ENCODE data around the gene CCL25.

Gene CCL25

DNA sequence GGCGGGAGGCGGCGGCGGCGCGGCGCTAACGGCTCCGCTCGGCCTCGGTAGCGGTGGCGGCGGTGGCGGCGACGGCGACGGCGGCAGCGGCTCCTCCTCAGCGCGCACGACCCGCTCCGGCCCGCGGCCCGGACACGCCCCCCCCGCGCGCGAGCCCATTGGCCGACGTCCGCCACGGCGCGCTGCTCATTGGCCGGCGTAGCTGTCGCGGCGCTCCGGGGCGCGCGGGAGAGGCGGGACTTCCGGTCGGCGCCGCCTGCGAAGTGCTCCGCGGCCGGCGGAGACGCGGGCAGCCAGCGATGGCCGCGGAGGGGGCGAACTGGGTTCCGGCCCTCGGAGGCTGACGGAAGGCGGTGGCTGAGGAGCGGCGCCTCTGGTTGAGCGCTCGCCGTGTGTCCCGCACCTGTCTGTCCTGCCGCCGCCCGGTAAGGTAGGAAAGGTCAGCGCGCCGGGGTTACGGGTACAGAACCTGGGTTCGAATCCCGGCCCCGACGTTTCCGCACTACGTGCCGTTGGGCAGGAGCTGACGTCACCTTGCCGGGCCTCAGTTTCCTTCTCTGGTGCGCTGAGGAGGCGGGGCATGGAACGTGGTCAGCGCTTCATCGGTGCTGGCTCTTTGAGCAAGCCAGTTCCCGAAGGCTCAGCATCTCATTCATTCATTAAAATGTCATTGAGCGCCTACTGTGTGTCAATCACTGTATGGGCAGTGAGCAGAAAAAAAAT, 46.9 kb upstream of the CCL25 start, which contains the start of gene ELAVL1 (continued):
- TF ChIP-seq, protein P1, sequence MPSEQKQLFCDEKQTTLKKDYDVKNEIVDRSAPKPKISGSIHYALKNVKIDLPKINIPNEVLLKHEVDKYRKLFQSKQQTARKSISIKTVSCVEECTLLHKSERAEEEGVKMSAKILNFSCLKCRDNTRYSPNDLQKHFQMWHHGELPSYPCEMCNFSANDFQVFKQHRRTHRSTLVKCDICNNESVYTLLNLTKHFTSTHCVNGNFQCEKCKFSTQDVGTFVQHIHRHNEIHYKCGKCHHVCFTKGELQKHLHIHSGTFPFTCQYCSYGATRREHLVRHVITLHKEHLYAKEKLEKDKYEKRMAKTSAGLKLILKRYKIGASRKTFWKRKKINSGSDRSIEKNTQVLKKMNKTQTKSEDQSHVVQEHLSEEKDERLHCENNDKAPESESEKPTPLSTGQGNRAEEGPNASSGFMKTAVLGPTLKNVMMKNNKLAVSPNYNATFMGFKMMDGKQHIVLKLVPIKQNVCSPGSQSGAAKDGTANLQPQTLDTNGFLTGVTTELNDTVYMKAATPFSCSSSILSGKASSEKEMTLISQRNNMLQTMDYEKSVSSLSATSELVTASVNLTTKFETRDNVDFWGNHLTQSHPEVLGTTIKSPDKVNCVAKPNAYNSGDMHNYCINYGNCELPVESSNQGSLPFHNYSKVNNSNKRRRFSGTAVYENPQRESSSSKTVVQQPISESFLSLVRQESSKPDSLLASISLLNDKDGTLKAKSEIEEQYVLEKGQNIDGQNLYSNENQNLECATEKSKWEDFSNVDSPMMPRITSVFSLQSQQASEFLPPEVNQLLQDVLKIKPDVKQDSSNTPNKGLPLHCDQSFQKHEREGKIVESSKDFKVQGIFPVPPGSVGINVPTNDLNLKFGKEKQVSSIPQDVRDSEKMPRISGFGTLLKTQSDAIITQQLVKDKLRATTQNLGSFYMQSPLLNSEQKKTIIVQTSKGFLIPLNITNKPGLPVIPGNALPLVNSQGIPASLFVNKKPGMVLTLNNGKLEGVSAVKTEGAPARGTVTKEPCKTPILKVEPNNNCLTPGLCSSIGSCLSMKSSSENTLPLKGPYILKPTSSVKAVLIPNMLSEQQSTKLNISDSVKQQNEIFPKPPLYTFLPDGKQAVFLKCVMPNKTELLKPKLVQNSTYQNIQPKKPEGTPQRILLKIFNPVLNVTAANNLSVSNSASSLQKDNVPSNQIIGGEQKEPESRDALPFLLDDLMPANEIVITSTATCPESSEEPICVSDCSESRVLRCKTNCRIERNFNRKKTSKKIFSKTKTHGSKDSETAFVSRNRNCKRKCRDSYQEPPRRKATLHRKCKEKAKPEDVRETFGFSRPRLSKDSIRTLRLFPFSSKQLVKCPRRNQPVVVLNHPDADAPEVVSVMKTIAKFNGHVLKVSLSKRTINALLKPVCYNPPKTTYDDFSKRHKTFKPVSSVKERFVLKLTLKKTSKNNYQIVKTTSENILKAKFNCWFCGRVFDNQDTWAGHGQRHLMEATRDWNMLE (tag by site-specific recombination; conservative IDR thresholded peaks at IDR 0.05; ENCODE audit: low read depth): no peak
- TF ChIP-seq IKZF3 (tag by site-specific recombination; IDR thresholded peaks at IDR 0.05) (no peak), SP3 (tag by site-specific recombination; IDR thresholded peaks at IDR 0.05) (peak; percentile 46; the same call in 1 of the 2 replicates), ZNF747 (tag by site-specific recombination; IDR thresholded peaks at IDR 0.05) (no peak), ZNF114 (tag by site-specific recombination; IDR thresholded peaks at IDR 0.05) (no peak), ZBTB48 (tag by site-specific recombination; IDR thresholded peaks at IDR 0.05) (no peak), ZNF626 (tag by site-specific recombination; IDR thresholded peaks at IDR 0.05) (no peak), ZNF223 (tag by site-specific recombination; IDR thresholded peaks at IDR 0.05) (no peak), ZNF830 (tag by site-specific recombination; IDR thresholded peaks at IDR 0.05; ENCODE audit: low read depth) (no peak), PATZ1 (tag by site-specific recombination; IDR thresholded peaks at IDR 0.05) (peak; percentile 63), ZBTB17 (tag by site-specific recombination; IDR thresholded peaks at IDR 0.05) (0 out of 2 replicates have a peak, but pooled peaks have one; percentile 43), ZNF239 (tag by site-specific recombination; IDR thresholded peaks at IDR 0.05) (no peak), ZNF610 (tag by site-specific recombination; IDR thresholded peaks at IDR 0.05; ENCODE audit: borderline replicate concordance) (peak; percentile 82; the same call in 1 of the 2 replicates), HOXD13 (CRISPR knock-in tag; IDR thresholded peaks at IDR 0.05; ENCODE audit: borderline replicate concordance) (no peak), ZNF561 (tag by site-specific recombination; IDR thresholded peaks at IDR 0.05; ENCODE audit: borderline replicate concordance) (peak; percentile 83), REPIN1 (tag by site-specific recombination; IDR thresholded peaks at IDR 0.05; ENCODE audit: low read depth) (peak; percentile 87; the same call in 1 of the 2 replicates), ZFP41 (tag by site-specific recombination; IDR thresholded peaks at IDR 0.05; ENCODE audit: borderline replicate concordance) (no peak)
- TF ChIP-seq, protein P2, sequence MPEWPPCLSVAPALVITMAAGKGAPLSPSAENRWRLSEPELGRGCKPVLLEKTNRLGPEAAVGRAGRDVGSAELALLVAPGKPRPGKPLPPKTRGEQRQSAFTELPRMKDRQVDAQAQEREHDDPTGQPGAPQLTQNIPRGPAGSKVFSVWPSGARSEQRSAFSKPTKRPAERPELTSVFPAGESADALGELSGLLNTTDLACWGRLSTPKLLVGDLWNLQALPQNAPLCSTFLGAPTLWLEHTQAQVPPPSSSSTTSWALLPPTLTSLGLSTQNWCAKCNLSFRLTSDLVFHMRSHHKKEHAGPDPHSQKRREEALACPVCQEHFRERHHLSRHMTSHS (tag by site-specific recombination; IDR thresholded peaks at IDR 0.05): no peak
- TF ChIP-seq, protein P3, sequence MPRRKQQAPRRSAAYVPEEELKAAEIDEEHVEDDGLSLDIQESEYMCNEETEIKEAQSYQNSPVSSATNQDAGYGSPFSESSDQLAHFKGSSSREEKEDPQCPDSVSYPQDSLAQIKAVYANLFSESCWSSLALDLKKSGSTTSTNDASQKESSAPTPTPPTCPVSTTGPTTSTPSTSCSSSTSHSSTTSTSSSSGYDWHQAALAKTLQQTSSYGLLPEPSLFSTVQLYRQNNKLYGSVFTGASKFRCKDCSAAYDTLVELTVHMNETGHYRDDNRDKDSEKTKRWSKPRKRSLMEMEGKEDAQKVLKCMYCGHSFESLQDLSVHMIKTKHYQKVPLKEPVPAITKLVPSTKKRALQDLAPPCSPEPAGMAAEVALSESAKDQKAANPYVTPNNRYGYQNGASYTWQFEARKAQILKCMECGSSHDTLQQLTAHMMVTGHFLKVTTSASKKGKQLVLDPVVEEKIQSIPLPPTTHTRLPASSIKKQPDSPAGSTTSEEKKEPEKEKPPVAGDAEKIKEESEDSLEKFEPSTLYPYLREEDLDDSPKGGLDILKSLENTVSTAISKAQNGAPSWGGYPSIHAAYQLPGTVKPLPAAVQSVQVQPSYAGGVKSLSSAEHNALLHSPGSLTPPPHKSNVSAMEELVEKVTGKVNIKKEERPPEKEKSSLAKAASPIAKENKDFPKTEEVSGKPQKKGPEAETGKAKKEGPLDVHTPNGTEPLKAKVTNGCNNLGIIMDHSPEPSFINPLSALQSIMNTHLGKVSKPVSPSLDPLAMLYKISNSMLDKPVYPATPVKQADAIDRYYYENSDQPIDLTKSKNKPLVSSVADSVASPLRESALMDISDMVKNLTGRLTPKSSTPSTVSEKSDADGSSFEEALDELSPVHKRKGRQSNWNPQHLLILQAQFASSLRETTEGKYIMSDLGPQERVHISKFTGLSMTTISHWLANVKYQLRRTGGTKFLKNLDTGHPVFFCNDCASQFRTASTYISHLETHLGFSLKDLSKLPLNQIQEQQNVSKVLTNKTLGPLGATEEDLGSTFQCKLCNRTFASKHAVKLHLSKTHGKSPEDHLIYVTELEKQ (tag by site-specific recombination; IDR thresholded peaks at IDR 0.05; ENCODE audit: borderline replicate concordance): no peak
- TF ChIP-seq, protein P4, sequence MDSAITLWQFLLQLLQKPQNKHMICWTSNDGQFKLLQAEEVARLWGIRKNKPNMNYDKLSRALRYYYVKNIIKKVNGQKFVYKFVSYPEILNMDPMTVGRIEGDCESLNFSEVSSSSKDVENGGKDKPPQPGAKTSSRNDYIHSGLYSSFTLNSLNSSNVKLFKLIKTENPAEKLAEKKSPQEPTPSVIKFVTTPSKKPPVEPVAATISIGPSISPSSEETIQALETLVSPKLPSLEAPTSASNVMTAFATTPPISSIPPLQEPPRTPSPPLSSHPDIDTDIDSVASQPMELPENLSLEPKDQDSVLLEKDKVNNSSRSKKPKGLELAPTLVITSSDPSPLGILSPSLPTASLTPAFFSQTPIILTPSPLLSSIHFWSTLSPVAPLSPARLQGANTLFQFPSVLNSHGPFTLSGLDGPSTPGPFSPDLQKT (IDR thresholded peaks at IDR 0.05; ENCODE audit: borderline replicate concordance, low read depth, low read length): no peak
- TF ChIP-seq, protein P5, sequence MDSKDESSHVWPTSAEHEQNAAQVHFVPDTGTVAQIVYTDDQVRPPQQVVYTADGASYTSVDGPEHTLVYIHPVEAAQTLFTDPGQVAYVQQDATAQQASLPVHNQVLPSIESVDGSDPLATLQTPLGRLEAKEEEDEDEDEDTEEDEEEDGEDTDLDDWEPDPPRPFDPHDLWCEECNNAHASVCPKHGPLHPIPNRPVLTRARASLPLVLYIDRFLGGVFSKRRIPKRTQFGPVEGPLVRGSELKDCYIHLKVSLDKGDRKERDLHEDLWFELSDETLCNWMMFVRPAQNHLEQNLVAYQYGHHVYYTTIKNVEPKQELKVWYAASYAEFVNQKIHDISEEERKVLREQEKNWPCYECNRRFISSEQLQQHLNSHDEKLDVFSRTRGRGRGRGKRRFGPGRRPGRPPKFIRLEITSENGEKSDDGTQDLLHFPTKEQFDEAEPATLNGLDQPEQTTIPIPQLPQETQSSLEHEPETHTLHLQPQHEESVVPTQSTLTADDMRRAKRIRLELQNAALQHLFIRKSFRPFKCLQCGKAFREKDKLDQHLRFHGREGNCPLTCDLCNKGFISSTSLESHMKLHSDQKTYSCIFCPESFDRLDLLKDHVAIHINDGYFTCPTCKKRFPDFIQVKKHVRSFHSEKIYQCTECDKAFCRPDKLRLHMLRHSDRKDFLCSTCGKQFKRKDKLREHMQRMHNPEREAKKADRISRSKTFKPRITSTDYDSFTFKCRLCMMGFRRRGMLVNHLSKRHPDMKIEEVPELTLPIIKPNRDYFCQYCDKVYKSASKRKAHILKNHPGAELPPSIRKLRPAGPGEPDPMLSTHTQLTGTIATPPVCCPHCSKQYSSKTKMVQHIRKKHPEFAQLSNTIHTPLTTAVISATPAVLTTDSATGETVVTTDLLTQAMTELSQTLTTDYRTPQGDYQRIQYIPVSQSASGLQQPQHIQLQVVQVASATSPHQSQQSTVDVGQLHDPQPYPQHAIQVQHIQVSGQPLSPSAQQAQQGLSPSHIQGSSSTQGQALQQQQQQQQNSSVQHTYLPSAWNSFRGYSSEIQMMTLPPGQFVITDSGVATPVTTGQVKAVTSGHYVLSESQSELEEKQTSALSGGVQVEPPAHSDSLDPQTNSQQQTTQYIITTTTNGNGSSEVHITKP (tag by site-specific recombination; IDR thresholded peaks at IDR 0.05): no peak

Measured in HEK293 (cell line).